ENCODE measurements around the gene SPAST. TPM values are rescaled to one million over a fixed set of nuclear protein-coding genes. Genes with fewer than 3 reads are reported as not detected.
"Not testable (repeated sequence)": the region's sequence is repeated elsewhere in the genome, so short reads cannot be mapped to it uniquely, and the experiment has no call there.

Gene SPAST
- total and polyA plus RNA-seq, 2 experiments from 2014 or later = 15.5 to 33.9 TPM

- TF ChIP-seq, protein P1, sequence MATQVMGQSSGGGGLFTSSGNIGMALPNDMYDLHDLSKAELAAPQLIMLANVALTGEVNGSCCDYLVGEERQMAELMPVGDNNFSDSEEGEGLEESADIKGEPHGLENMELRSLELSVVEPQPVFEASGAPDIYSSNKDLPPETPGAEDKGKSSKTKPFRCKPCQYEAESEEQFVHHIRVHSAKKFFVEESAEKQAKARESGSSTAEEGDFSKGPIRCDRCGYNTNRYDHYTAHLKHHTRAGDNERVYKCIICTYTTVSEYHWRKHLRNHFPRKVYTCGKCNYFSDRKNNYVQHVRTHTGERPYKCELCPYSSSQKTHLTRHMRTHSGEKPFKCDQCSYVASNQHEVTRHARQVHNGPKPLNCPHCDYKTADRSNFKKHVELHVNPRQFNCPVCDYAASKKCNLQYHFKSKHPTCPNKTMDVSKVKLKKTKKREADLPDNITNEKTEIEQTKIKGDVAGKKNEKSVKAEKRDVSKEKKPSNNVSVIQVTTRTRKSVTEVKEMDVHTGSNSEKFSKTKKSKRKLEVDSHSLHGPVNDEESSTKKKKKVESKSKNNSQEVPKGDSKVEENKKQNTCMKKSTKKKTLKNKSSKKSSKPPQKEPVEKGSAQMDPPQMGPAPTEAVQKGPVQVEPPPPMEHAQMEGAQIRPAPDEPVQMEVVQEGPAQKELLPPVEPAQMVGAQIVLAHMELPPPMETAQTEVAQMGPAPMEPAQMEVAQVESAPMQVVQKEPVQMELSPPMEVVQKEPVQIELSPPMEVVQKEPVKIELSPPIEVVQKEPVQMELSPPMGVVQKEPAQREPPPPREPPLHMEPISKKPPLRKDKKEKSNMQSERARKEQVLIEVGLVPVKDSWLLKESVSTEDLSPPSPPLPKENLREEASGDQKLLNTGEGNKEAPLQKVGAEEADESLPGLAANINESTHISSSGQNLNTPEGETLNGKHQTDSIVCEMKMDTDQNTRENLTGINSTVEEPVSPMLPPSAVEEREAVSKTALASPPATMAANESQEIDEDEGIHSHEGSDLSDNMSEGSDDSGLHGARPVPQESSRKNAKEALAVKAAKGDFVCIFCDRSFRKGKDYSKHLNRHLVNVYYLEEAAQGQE (IDR thresholded peaks at IDR 0.05; ENCODE audit: unreplicated experiment) = no peak
- TF ChIP-seq ZNF331 (CRISPR knock-in tag; IDR thresholded peaks at IDR 0.05; ENCODE audit: low read depth) (no peak), CREB1 (CRISPR knock-in tag; IDR thresholded peaks at IDR 0.05; ENCODE audit: low read depth) (no peak), EZH2phosphoT487 (IDR thresholded peaks at IDR 0.05; ENCODE audit: unreplicated experiment) (no peak), ZNF114 (CRISPR knock-in tag; IDR thresholded peaks at IDR 0.05) (no peak), NANOG (IDR thresholded peaks at IDR 0.05; ENCODE audit: borderline replicate concordance) (no peak), JUNB (IDR thresholded peaks at IDR 0.05; ENCODE audit: unreplicated experiment) (no peak)
Observed at GRCh38 chr2:32200814-32201213, 137.5 kb downstream of the SPAST start (continued).

DNA sequence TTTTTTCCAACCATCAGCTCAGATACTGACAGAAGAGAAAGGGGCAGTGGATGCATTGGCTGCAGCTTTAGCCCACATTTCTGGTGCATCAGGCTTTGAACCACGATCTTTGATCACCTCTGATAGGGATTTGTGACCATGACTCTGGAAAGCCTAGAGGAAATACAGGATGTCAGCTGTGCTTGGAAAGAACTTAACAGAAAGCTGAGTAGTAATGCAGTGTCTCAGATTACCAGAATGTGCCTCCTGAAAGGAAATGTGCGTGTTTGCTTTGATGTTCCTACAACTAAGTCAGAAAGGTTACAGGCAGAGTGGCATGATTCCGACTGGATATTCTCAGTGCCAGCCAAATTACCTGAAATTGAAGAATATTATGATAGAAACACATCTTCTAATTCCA is 140.1 kb downstream of the SPAST start:
- H3K4me1 ChIP-seq (ENCODE audit: insufficient read depth); DNase-seq (ENCODE audit: low spot score); H2AFZ ChIP-seq; H3K27ac Mint-ChIP-seq; H3K4me3 ChIP-seq; H3K79me2 ChIP-seq (replicated peaks; ENCODE audit: insufficient read depth); ATAC-seq; H3K9me3 Mint-ChIP-seq; H3K4me1 Mint-ChIP-seq; H3K27ac ChIP-seq (ENCODE audit: low read depth); H3K27me3 ChIP-seq (ENCODE audit: insufficient read depth); H3K4me3 Mint-ChIP-seq; H3F3A ChIP-seq (replicated peaks; ENCODE audit: low read depth); H3K9me2 ChIP-seq (ENCODE audit: insufficient read depth); H3K27me3 Mint-ChIP-seq (ENCODE audit: insufficient read depth, low read depth, poor library complexity); H3K4me2 ChIP-seq; H4K20me1 ChIP-seq (replicated peaks; ENCODE audit: insufficient read depth): not testable (repeated sequence)
- peaks cover 11% of the 10 kb centered on the region for H3K36me3 ChIP-seq (ENCODE audit: insufficient read depth)
- H3K36me3 Mint-ChIP-seq (ENCODE audit: low read depth) = peaks cover 36% of the 10 kb centered on the region

Other genes with a start within 250 kb of the SPAST start
- 37.3 and 39.1 TPM in 2 replicates for gene MEMO1, start 52.5 kb upstream of the SPAST start, total RNA-seq (2014; rRNA removed; shearing (Covaris generic))
- 67.0 and 72.4 TPM in 2 replicates for gene MEMO1, start 52.5 kb upstream of the SPAST start, polyA plus RNA-seq (2016; fragmentation: Nextera tagmentation; extraction: Ambion mirVana)
- 156 and 176 TPM in 2 replicates for gene DPY30, start 23.8 kb upstream of the SPAST start, total RNA-seq (2014; rRNA removed; shearing (Covaris generic))
- gene DPY30, start 23.8 kb upstream of the SPAST start, polyA plus RNA-seq (2016; fragmentation: Nextera tagmentation; extraction: Ambion mirVana) = 518 and 520 TPM in 2 replicates
- 37.5 and 41.0 TPM in 2 replicates for gene SLC30A6, start 102.3 kb downstream of the SPAST start, total RNA-seq (2014; rRNA removed; shearing (Covaris generic))
- 6.7 and 7.2 TPM in 2 replicates for gene SLC30A6, start 102.3 kb downstream of the SPAST start, polyA plus RNA-seq (2016; fragmentation: Nextera tagmentation; extraction: Ambion mirVana)
- not detected in 2 replicates for gene NLRC4, start 201.3 kb downstream of the SPAST start, total RNA-seq (2014; rRNA removed; shearing (Covaris generic))
- gene NLRC4, start 201.3 kb downstream of the SPAST start, polyA plus RNA-seq (2016; fragmentation: Nextera tagmentation; extraction: Ambion mirVana) = 0.38 and 0.50 TPM in 2 replicates
- gene YIPF4, start 214.3 kb downstream of the SPAST start, total RNA-seq (2014; rRNA removed; shearing (Covaris generic)) = 7.9 and 14.2 TPM in 2 replicates
- 21.5 and 24.9 TPM in 2 replicates for gene YIPF4, start 214.3 kb downstream of the SPAST start, polyA plus RNA-seq (2016; fragmentation: Nextera tagmentation; extraction: Ambion mirVana)